NK-92 treated with Interleukin-12 subunit alpha and Interleukin-12 subunit beta, amount 100 ng/mL, for 24 hours (cell line): Measurements from ENCODE around the gene CMTM7.

Experiments used
- DNase-seq: peaks from one replicate; lab custom pipeline; 2025; lab: John Stamatoyannopoulos, UW

Gene CMTM7

GRCh38 chr3:32493437-32494414 lies 102.1 kb downstream of the CMTM7 start:
- DNase-seq = no peak

- DNase-seq = no peak
Measured at GRCh38 chr3:32495085-32495484, 103.4 kb downstream of the CMTM7 start.

GRCh38 chr3:32495609-32496008 lies 104.0 kb downstream of the CMTM7 start:
- no peak for DNase-seq

- no peak for DNase-seq
Measured at GRCh38 chr3:32498252-32498651, 106.6 kb downstream of the CMTM7 start.

GRCh38 chr3:32498992-32499391 lies 107.3 kb downstream of the CMTM7 start:
- DNase-seq = no peak

- no peak for DNase-seq
Measured at GRCh38 chr3:32499585-32499984, 107.9 kb downstream of the CMTM7 start.

- DNase-seq = no peak
Measured at GRCh38 chr3:32500231-32500630, 108.6 kb downstream of the CMTM7 start.

- no peak for DNase-seq
Measured at GRCh38 chr3:32500880-32501782, 109.5 kb downstream of the CMTM7 start.

GRCh38 chr3:32501783-32502117 lies 110.1 kb downstream of the CMTM7 start:
- no peak for DNase-seq

GRCh38 chr3:32502118-32502945 lies 110.7 kb downstream of the CMTM7 start, which contains the start of gene CMTM6:
Gene CMTM6, minus strand, starts transcription at chr3:32502852. Its CDS starts 107 bp downstream, at chr3:32502745.
- peak; percentile 51 for DNase-seq

- DNase-seq = no peak
Measured at GRCh38 chr3:32502946-32503286, 111.3 kb downstream of the CMTM7 start.
